ENCODE measurements around the gene TULP1. TPM values are rescaled to one million over a fixed set of nuclear protein-coding genes. Genes with fewer than 3 reads are reported as not detected.
A peak's percentile ranks its signal among the peaks of the same experiment; 100 is the strongest.

Gene TULP1
- total RNA-seq, 1 experiment from 2014 or later = not detected

- Mint-ChIP-seq H3K36me3 (ENCODE audit: insufficient read depth in 1 of 3, low read depth in 3 of 3) (peaks cover 11 to 59% (median 47%) of the 10 kb centered on the region in 3 experiments), H3K4me1 (peaks cover 2 to 12% of the 10 kb centered on the region in 2 experiments; a peak in 3 of 4 replicates), H3K27me3 (ENCODE audit: low read depth) (peaks cover 1% of the 10 kb centered on the region; the same call in 1 of the 2 replicates), H3K4me3 (no peak overlapping the region), H3K27ac (peak overlapping the region in 1 of 3 experiments; percentile 35; a peak in 2 of 7 replicates), H3K9me3 (no peaks in the 10 kb centered on the region)
- Histone ChIP-seq H2BK120ac (ENCODE audit: low read depth, low read length, poor library complexity, severe bottlenecking) (no peak overlapping the region), H2AFZ (ENCODE audit: low read length) (no peak overlapping the region), H3K79me2 (ENCODE audit: insufficient read depth, low read length) (no peaks in the 10 kb centered on the region), H4K20me1 (ENCODE audit: control insufficient read depth, insufficient read depth, insufficient read length) (no peaks in the 10 kb centered on the region), H2BK15ac (ENCODE audit: low read depth, low read length) (no peak overlapping the region), H2BK12ac (ENCODE audit: insufficient read length, low read depth, low read length) (no peak overlapping the region), H2BK5ac (ENCODE audit: insufficient read length, low read length) (no peak overlapping the region), H4K8ac (replicated peaks; ENCODE audit: insufficient read length, low read depth, low read length) (no peak overlapping the region), H4K91ac (ENCODE audit: insufficient read length, low read depth, low read length) (no peak overlapping the region), H2BK20ac (ENCODE audit: low read depth, low read length, poor library complexity, severe bottlenecking) (no peak overlapping the region), H3K56ac (ENCODE audit: insufficient read length, low read depth, low read length) (no peak overlapping the region), H3K9ac (ENCODE audit: extremely low read depth, insufficient read length, low read length) (no peak overlapping the region), H3K4me1 (ENCODE audit: insufficient read depth, low read length) (no peaks in the 10 kb centered on the region), H3K4ac (ENCODE audit: low read depth, low read length) (no peak overlapping the region), H4K5ac (ENCODE audit: insufficient read length, low read depth, low read length) (no peak overlapping the region), H3K4me2 (ENCODE audit: insufficient read depth, insufficient read length, low read length) (no peak overlapping the region), H3T11ph (ENCODE audit: low read length) (no peak overlapping the region), H3K27ac (ENCODE audit: insufficient read length, low read depth, low read length) (no peak overlapping the region), H3K23me2 (ENCODE audit: insufficient read length, low read depth, low read length, poor library complexity, severe bottlenecking) (no peaks in the 10 kb centered on the region), H3K18ac (ENCODE audit: insufficient read length, low read depth, low read length) (no peak overlapping the region), H3K27me3 (ENCODE audit: insufficient read depth, low read length) (no peaks in the 10 kb centered on the region), H3K23ac (ENCODE audit: insufficient read length, low read depth, low read length) (no peak overlapping the region), H2AK5ac (ENCODE audit: insufficient read length, low read length) (no peak overlapping the region), H3K79me1 (ENCODE audit: insufficient read depth, low read depth, low read length, poor library complexity, severe bottlenecking) (no peaks in the 10 kb centered on the region), H3K14ac (ENCODE audit: insufficient read depth, low read length) (no peak overlapping the region), H3K9me3 (ENCODE audit: control insufficient read depth, low read depth, low read length) (no peaks in the 10 kb centered on the region)
- no CpG with 5 or more reads among the region's 5 CpGs for WGBS (ENCODE audit: extremely low coverage, insufficient read length, low lambda C conversion rate)
- no peak for DNase-seq
- TF ChIP-seq CTCF (conservative IDR thresholded peaks at IDR 0.05) = no peak
These were observed 35.0 kb downstream of the TULP1 start for GRCh38 chr6:35477551-35478179.
